ENCODE measurements around the gene GKN2.

- TF ChIP-seq CTCF (IDR thresholded peaks at IDR 0.05) (no peak), POLR2A (IDR thresholded peaks at IDR 0.05) (no peak)
Measured at GRCh38 chr2:68917034-68917718, 35.5 kb downstream of the GKN2 start.

All from esophagus squamous epithelium (tissue), 4 donors.